Heart left ventricle (tissue), 16 donors: ENCODE measurements around the gene LY6G5B. TPM values are rescaled to one million over a fixed set of nuclear protein-coding genes. Genes with fewer than 3 reads are reported as not detected.
A peak's percentile ranks its signal among the peaks of the same experiment; 100 is the strongest.

Experiments used
- ATAC-seq, 4 donors: fragments of 200-7000 bp; cut with Tn5 transposase; one replicate each; pipeline ENCODE4 v1.9.1; 2020 to 2022; ENCODE audit warnings: moderate library complexity in 4 of 4, mild to moderate bottlenecking in 3 of 4, moderate number of reproducible peaks in 1 of 4
- DNase-seq, 5 donors: peaks; one replicate each; pipeline ENCODE4 v3.0.0-alpha.2; 2020
- H3K27ac ChIP-seq, 12 donors: fragments of 200-600 bp; sonication (generic) in 4 of 12; one replicate each; pipeline versions ENCODE4 v1.5.0 to v1.8.0; 2016 to 2022; ENCODE audit warnings: mild to moderate bottlenecking in 2 of 12
- H3K27me3 ChIP-seq, 9 donors: fragments of 200-600 bp; sonication (generic) in 2 of 9; one replicate each; pipeline versions ENCODE4 v1.5.1 to v1.8.0; 2016 to 2022; ENCODE audit warnings: mild to moderate bottlenecking in 3 of 9
- H3K36me3 ChIP-seq, 9 donors: fragments of 200-600 bp; sonication (generic) in 2 of 9; one replicate each; pipeline versions ENCODE4 v1.5.0 to v1.8.0; 2018 to 2022; ENCODE audit warnings: mild to moderate bottlenecking in 2 of 9
- H3K4me1 ChIP-seq, 12 donors: fragments of 200-600 bp; sonication (generic) in 4 of 12; one replicate each; pipeline versions ENCODE4 v1.5.0 to v1.8.0; 2016 to 2022; ENCODE audit warnings: mild to moderate bottlenecking in 3 of 12
- H3K4me3 ChIP-seq, 12 donors: fragments of 200-600 bp; sonication (generic) in 4 of 12; one replicate each; pipeline versions ENCODE4 v1.5.0 to v1.8.0; 2017 to 2022; ENCODE audit warnings: mild to moderate bottlenecking in 9 of 12, moderate library complexity in 4 of 12
- H3K9me3 ChIP-seq, 12 donors: fragments of 200-600 bp; sonication (generic) in 4 of 12; one replicate each; pipeline versions ENCODE4 v1.5.0 to v1.8.0; 2016 to 2022; ENCODE audit warnings: mild to moderate bottlenecking in 1 of 12
- POLR2A ChIP-seq, 2 donors: fragments of 450-650 bp; IDR thresholded peaks; one replicate each; pipeline ENCODE4 v1.6.1; 2017; ENCODE audit warnings: antibody characterized with exemption in 2 of 2, mild to moderate bottlenecking in 2 of 2, moderate library complexity in 2 of 2
- WGBS, 4 donors: extraction: QIAGEN DNeasy Blood & Tissue Kit in 2 of 4; methylation state at CpG; one replicate each; pipeline versions ENCODE4 v1.1.5 to v1.1.7; 2013 to 2018; 5-methylcytosine and 5-hydroxymethylcytosine counted together
- intact Hi-C, 10 donors: fragments of 100-400 bp; cut with DNase I; formaldehyde crosslinking; loops; one replicate each; pipeline versions ENCODE4 v1.11.1 to v1.14.2; 2022
- polyA plus RNA-seq, 2 donors: library from polyadenylated mRNA; stranded (reverse); fragments of 200-250 nt; gene quantifications; one replicate each; pipeline ENCODE4 v1.2.3, GENCODE V29; 2013
- total RNA-seq, 9 donors: library from RNA; depleted of rRNA in 2 of 9; stranded (reverse); fragments of >200 nt in 2 of 9; fragmentation: NEBNext Ultra II Directional in 3 of 9; extraction: Animal tissue kit (Norgen Biotek cat#: 25700) in 3 of 9; gene quantifications; one replicate each; pipeline versions ENCODE4 v1.1.0 to v1.2.4, GENCODE V29; 2016 to 2023
- TF ChIP-seq, protein P1 (sequence below), 12 donors: fragments of 200-600 bp; sonication (generic) in 4 of 12; IDR thresholded peaks; one replicate each; pipeline versions ENCODE4 v1.5.0 to v1.8.0; 2018 to 2022; ENCODE audit warnings: antibody characterized with exemption in 12 of 12, mild to moderate bottlenecking in 5 of 12
- donor health status: ischemic (EF 13 %, LVEDD 7.1; RV severe dilation, severe dysfunction).
- donor health status: healthy with polysubstance abuse.
- donor health status: DM: no; HTN: yes; CAD: no.
- donor health status: DM: no; HTN: no; CAD: no.
- donor health status: ischemic (EF 25% LVEDD 6.9; RV normal size, moderate dysfunction).
- donor health status: ischemic (EF 25% LVEDD 5.7; RV mildly dilated, moderate dysfunction).
- donor health status: healthy.
- donor health status: DM: yes; HTN: yes; CAD: no.
- donor health status: ischemic (EF 35%, LVEDD 5.7; RV mildly dilated, moderate dysfunction).
- donor health status: nonischemic (EF 11% LVEDD 7.7; RV severe dilation, severe dysfunction).
- donor health status: DM: yes; HTN: yes; CAD: no.
- donor health status: PGD.
- donor health status: ischemic (EF 29% LVEDD 5.4; RV normal size, mild dysfunction).
- donor health status: nonischemic (EF 23%, LVEDD 6.1; RV moderate dilation, normal function).

Gene LY6G5B
- total and polyA plus RNA-seq, 11 donors = 1.4 to 12.0 (median 4.6) TPM

DNA sequence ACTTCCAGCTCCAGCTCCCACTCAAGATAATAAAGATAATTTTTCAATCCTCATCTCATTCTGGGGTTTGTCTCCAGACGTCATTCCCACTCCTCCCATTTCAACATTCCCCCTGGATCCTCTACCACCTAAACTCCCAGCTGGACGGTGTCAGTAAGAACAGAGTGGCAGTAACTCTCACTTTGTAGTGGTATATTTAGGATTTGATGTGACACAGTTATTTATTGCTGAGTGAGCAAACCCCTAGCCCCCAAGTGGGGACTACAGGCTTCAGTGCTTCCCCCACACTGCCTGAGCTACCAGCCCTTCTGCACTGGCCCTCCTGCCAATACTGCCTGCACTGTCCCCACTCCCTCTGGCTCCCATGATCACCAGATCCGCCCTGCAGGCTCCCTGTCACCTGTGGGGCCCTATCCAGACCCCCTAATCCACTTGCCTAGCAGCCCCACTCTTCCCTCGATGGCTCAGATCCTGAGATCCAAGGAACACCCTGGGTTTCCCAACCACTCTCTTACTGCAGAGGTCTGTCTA is 11.6 kb upstream of the LY6G5B start:
- peak overlapping the region in 2 of 12 donors; percentile 4 to 15 for H3K4me3 ChIP-seq
- H3K36me3 ChIP-seq = peaks cover 0 to 43% (median 22%) of the 10 kb centered on the region in 9 donors
- no peak for TF ChIP-seq POLR2A (IDR thresholded peaks at IDR 0.05)
- TF ChIP-seq, protein P1, sequence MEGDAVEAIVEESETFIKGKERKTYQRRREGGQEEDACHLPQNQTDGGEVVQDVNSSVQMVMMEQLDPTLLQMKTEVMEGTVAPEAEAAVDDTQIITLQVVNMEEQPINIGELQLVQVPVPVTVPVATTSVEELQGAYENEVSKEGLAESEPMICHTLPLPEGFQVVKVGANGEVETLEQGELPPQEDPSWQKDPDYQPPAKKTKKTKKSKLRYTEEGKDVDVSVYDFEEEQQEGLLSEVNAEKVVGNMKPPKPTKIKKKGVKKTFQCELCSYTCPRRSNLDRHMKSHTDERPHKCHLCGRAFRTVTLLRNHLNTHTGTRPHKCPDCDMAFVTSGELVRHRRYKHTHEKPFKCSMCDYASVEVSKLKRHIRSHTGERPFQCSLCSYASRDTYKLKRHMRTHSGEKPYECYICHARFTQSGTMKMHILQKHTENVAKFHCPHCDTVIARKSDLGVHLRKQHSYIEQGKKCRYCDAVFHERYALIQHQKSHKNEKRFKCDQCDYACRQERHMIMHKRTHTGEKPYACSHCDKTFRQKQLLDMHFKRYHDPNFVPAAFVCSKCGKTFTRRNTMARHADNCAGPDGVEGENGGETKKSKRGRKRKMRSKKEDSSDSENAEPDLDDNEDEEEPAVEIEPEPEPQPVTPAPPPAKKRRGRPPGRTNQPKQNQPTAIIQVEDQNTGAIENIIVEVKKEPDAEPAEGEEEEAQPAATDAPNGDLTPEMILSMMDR (IDR thresholded peaks at IDR 0.05) = no peak
- no peaks in the 10 kb centered on the region for H3K9me3 ChIP-seq
- H3K27ac ChIP-seq = peak overlapping the region in 1 of 12 donors; percentile 6
- DNase-seq (no peak), ATAC-seq (no peak)
- 71 to 83% (median 75%) methylated on average over 4 of the region's 4 CpGs for whole genome bisulfite sequencing, 4 donors
- peaks cover 15 to 59% (median 44%) of the 10 kb centered on the region in 12 donors for H3K4me1 ChIP-seq
- no peaks in the 10 kb centered on the region for H3K27me3 ChIP-seq
- intact Hi-C loops = loop anchor here in 2 of 10 donors (5.0 kb wide), 2 partner anchors 36 to 111 kb away; partner anchors contain the start of genes ATP6V1G2 (in 1 of the 2), NFKBIL1 (in 1 of the 2) and PRRC2A (in 1 of the 2)

GRCh38 chr6:31658983-31659648 is 10.7 kb upstream of the LY6G5B start:
- Histone ChIP-seq H3K9me3 (no peaks in the 10 kb centered on the region), H3K27ac (peak overlapping the region in 9 of 12 donors; percentile 6 to 95 (median 93)), H3K4me1 (peaks cover 22 to 61% (median 46%) of the 10 kb centered on the region in 12 donors), H3K36me3 (peaks cover 0 to 51% (median 28%) of the 10 kb centered on the region in 9 donors), H3K4me3 (peak overlapping the region; percentile 65 to 98 (median 83)), H3K27me3 (no peaks in the 10 kb centered on the region)
- TF ChIP-seq, protein P1 (IDR thresholded peaks at IDR 0.05) = no peak
- TF ChIP-seq POLR2A (IDR thresholded peaks at IDR 0.05) = no peak
- 86 to 89% (median 88%) methylated on average over 10 to 13 of the region's 13 CpGs for WGBS, 4 donors
- no peak for DNase-seq
- no peak for ATAC-seq
- intact Hi-C loops = loop anchor here in 2 of 10 donors (5.0 kb wide), 2 partner anchors 37 to 112 kb away; partner anchors contain the start of genes ATP6V1G2 (in 1 of the 2), NFKBIL1 (in 1 of the 2) and PRRC2A (in 1 of the 2)

DNA sequence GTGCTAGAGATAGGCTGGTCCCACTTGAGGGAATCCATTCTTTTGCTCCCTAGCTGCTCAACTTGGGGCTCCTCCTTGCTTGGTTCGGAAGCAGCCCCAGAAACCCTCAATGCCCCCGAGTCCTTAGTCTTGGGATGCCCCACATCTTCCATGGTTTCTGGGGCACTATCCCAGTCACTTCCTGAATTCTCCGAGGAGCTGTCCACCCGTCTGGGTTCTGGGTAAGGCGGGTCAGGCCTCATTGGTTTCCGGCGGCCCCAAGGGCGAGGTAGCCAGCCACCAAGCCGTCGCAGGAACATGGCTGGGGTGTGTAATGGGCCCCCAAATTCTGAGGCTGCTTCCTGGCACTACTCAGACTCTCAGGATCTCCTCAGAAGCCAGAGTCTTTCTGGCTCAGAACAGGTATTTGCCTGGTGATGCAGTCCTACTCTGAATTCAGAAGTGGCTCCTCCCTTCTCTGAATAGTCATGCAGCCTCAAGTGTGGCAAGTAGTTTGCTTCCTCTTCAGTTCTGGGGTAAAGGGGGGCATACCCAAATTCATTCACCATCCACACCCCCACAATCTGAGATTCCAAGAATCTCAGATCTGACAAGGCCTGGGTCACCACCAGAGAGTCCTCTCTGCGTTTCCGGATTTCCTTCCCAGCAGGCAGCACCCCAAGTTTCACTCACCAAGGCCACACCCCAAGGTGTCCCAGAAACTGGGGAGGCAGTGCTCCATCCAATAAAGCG is 10.0 kb upstream of the LY6G5B start:
- ATAC-seq (peak in 1 of 4 donors; percentile 5), DNase-seq (no peak)
- Histone ChIP-seq H3K27ac (peak overlapping the region; percentile 84 to 95 (median 93)), H3K4me3 (peak overlapping the region; percentile 65 to 98 (median 83)), H3K4me1 (peaks cover 24 to 66% (median 49%) of the 10 kb centered on the region in 12 donors), H3K27me3 (no peaks in the 10 kb centered on the region), H3K36me3 (peaks cover 0 to 51% (median 28%) of the 10 kb centered on the region in 9 donors), H3K9me3 (no peaks in the 10 kb centered on the region)
- TF ChIP-seq POLR2A (IDR thresholded peaks at IDR 0.05) = no peak
- TF ChIP-seq, protein P1 (IDR thresholded peaks at IDR 0.05) = no peak
- intact Hi-C loops = loop anchor here in 4 of 10 donors (5.0 to 10.0 kb wide), 3 partner anchors 38 to 515 kb away; partner anchors contain the start of genes AGPAT1 (in 2 of the 4), RNF5 (in 2 of the 4), ATP6V1G2 (in 1 of the 4) and NFKBIL1 (in 1 of the 4)
- 18 to 23% (median 20%) methylated on average over 5 to 13 of the region's 13 CpGs for WGBS, 4 donors
